Thyroid gland (tissue), 4 donors: ENCODE measurements around the gene CRAMP1. TPM values are rescaled to one million over a fixed set of nuclear protein-coding genes. Genes with fewer than 3 reads are reported as not detected.

Experiments used
- DNase-seq, 2 donors: peaks; one replicate each; pipeline ENCODE4 v3.0.0-alpha.2; 2019
- H3K27ac ChIP-seq, 3 donors: fragments of 200-600 bp; sonication (generic); 1 replicate in 2 of 3; 2 replicates in 1 of 3; pipeline ENCODE4 v1.5.1; 2016 to 2019; ENCODE audit warnings: mild to moderate bottlenecking in 1 of 3, moderate library complexity in 1 of 3
- H3K27me3 ChIP-seq: fragments of 200-600 bp; sonication (generic); one replicate; pipeline ENCODE4 v1.5.1; 2019
- H3K36me3 ChIP-seq, 2 donors: fragments of 200-600 bp; sonication (generic); one replicate each; pipeline ENCODE4 v1.5.1; 2016 to 2019
- H3K4me1 ChIP-seq, 2 donors: fragments of 200-600 bp; sonication (generic); one replicate each; pipeline ENCODE4 v1.5.1; 2017 to 2019
- H3K4me3 ChIP-seq, 3 donors: fragments of 200-600 bp; sonication (generic); replicated peaks in 1 of 3; 1 replicate in 2 of 3; 2 replicates in 1 of 3; pipeline ENCODE4 v1.5.1; 2016; ENCODE audit warnings: mild to moderate bottlenecking in 1 of 3
- H3K9me3 ChIP-seq: fragments of 200-600 bp; sonication (generic); one replicate; pipeline ENCODE4 v1.5.1; 2017
- CTCF ChIP-seq, 6 experiments: fragments of 200-600 bp in 3 of 6; fragments of 450-650 bp in 3 of 6; sonication (generic) in 3 of 6; IDR thresholded peaks; one replicate each; pipeline ENCODE4 v1.5.1; 2016 to 2019; ENCODE audit warnings: antibody characterized with exemption in 6 of 6, mild to moderate bottlenecking in 2 of 6, inconsistent platforms in 1 of 6, moderate library complexity in 1 of 6
- POLR2A ChIP-seq, 2 donors: fragments of 450-650 bp; IDR thresholded peaks; one replicate each; pipeline ENCODE4 v1.6.1; 2017; ENCODE audit warnings: antibody characterized with exemption in 2 of 2, mild to moderate bottlenecking in 2 of 2, moderate library complexity in 1 of 2
- WGBS, 2 donors: methylation state at CpG; one replicate each; pipeline ENCODE4 v1.1.5; 2017; 5-methylcytosine and 5-hydroxymethylcytosine counted together
- intact Hi-C: fragments of 100-400 bp; cut with DNase I; formaldehyde crosslinking; loops from one replicate; pipeline ENCODE4 v1.15.1; 2023
- total RNA-seq, 4 donors: library from RNA; depleted of rRNA; stranded (reverse); fragments of >200 nt; gene quantifications; one replicate each; pipeline ENCODE4 v1.2.3, GENCODE V29; 2016

The CRAMP1 gene
- total RNA-seq, 4 donors from 2014 or later: 11.0 to 20.8 (median 15.6) TPM

DNA sequence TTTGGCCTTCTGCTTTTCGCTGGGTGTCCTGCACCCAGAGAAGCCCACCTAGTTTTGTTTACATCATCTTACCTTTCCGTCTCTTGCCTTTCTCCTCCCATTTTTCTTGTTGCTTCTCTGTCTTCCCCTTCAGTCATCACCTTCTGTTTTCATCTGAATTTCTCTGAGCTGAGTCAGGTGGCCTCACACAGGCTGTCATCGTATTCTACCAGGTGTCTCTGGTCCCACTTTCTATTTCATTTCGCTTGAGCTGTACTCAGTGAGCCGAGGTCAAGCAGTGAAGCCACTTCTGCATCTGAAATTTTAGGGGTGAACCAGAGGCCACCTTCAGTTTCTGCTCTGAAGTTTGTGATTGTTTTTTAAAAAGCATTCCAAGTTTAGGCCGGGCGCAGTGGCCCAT, 9.7 kb downstream of the CRAMP1 start:
- Histone ChIP-seq H3K4me3 (no peak overlapping the region), H3K27ac (peak overlapping the region in 1 of 3 donors; percentile 76), H3K27me3 (no peaks in the 10 kb centered on the region), H3K9me3 (no peaks in the 10 kb centered on the region), H3K4me1 (peaks cover 35 to 47% of the 10 kb centered on the region in 2 donors), H3K36me3 (no peaks in the 10 kb centered on the region)
- intact Hi-C loops: no loop called here
- WGBS, 2 donors: 93 to 96% methylated on average over 7 of the region's 7 CpGs
- no peak for DNase-seq
- TF ChIP-seq CTCF (IDR thresholded peaks at IDR 0.05) (no peak), POLR2A (IDR thresholded peaks at IDR 0.05) (no peak)

GRCh38 chr16:1626327-1626726, 14.2 kb downstream of the CRAMP1 start:
- Histone ChIP-seq H3K4me3 (no peak overlapping the region), H3K36me3 (peaks cover 3 to 10% of the 10 kb centered on the region in 2 donors), H3K4me1 (peaks cover 45 to 53% of the 10 kb centered on the region in 2 donors), H3K27me3 (no peaks in the 10 kb centered on the region), H3K27ac (peak overlapping the region; percentile 34 to 85 (median 53)), H3K9me3 (no peaks in the 10 kb centered on the region)
- 42 to 57% methylated on average over 6 of the region's 6 CpGs for WGBS, 2 donors
- peak; percentile 20 to 49 for DNase-seq
- intact Hi-C loops: no loop called here
- TF ChIP-seq POLR2A (IDR thresholded peaks at IDR 0.05) (no peak), CTCF (IDR thresholded peaks at IDR 0.05) (no peak)

- Histone ChIP-seq H3K27me3 (no peaks in the 10 kb centered on the region), H3K36me3 (peaks cover 3 to 10% of the 10 kb centered on the region in 2 donors), H3K9me3 (no peaks in the 10 kb centered on the region), H3K27ac (peak overlapping the region; percentile 34 to 85 (median 53)), H3K4me1 (peaks cover 45 to 53% of the 10 kb centered on the region in 2 donors), H3K4me3 (no peak overlapping the region)
- 35 to 56% methylated on average over 9 of the region's 9 CpGs for WGBS, 2 donors
- intact Hi-C loops: no loop called here
- no peak for TF ChIP-seq POLR2A (IDR thresholded peaks at IDR 0.05)
- no peak for TF ChIP-seq CTCF (IDR thresholded peaks at IDR 0.05)
- DNase-seq: peak; percentile 89 to 91
These were observed 14.6 kb downstream of the CRAMP1 start for GRCh38 chr16:1626776-1627175.

GRCh38 chr16:1630450-1631213, 18.5 kb downstream of the CRAMP1 start:
- no peaks in the 10 kb centered on the region for H3K9me3 ChIP-seq
- no peaks in the 10 kb centered on the region for H3K27me3 ChIP-seq
- TF ChIP-seq POLR2A (IDR thresholded peaks at IDR 0.05) (no peak), CTCF (IDR thresholded peaks at IDR 0.05) (no peak)
- WGBS, 2 donors: 93 to 95% methylated on average over 20 of the region's 20 CpGs
- no peak for DNase-seq
- H3K27ac ChIP-seq: no peak overlapping the region
- peaks cover 19 to 23% of the 10 kb centered on the region in 2 donors for H3K4me1 ChIP-seq
- intact Hi-C loops: no loop called here
- H3K4me3 ChIP-seq: no peak overlapping the region
- peaks cover 31 to 32% of the 10 kb centered on the region in 2 donors for H3K36me3 ChIP-seq

GRCh38 chr16:1631230-1631629, 19.1 kb downstream of the CRAMP1 start:
- 89 to 92% methylated on average over 9 of the region's 9 CpGs for WGBS, 2 donors
- intact Hi-C loops: no loop called here
- Histone ChIP-seq H3K4me3 (no peak overlapping the region), H3K27ac (no peak overlapping the region), H3K27me3 (no peaks in the 10 kb centered on the region), H3K4me1 (peaks cover 14 to 17% of the 10 kb centered on the region in 2 donors), H3K36me3 (peaks cover 31 to 32% of the 10 kb centered on the region in 2 donors), H3K9me3 (no peaks in the 10 kb centered on the region)
- TF ChIP-seq POLR2A (IDR thresholded peaks at IDR 0.05) (no peak), CTCF (IDR thresholded peaks at IDR 0.05) (no peak)
- no peak for DNase-seq
